WTC11 (cell line): ENCODE results near the gene PIK3CG. TPM values are rescaled to one million over a fixed set of nuclear protein-coding genes. Genes with fewer than 3 reads are reported as not detected.

ENCODE experiments used
- CDX4 ChIP-seq: fragments of 250-450 bp; sonication (Bioruptor Pico); IDR thresholded peaks from 2 replicates; pipeline ENCODE4 v1.9.0; 2021; ENCODE audit warnings: moderate library complexity, mild to moderate bottlenecking, inconsistent platforms, borderline replicate concordance
- JUN ChIP-seq: sonication (generic); formaldehyde crosslinking; IDR thresholded peaks from 2 replicates; pipeline ENCODE4 v1.8.0; 2023; ENCODE audit warnings: mild to moderate bottlenecking, missing genetic modification reagents
- NFATC4 ChIP-seq: fragments of 250-450 bp; sonication (Bioruptor Pico); IDR thresholded peaks from 2 replicates; pipeline ENCODE4 v1.9.0; 2021; ENCODE audit warnings: mild to moderate bottlenecking
- SMAD4 ChIP-seq: sonication (generic); formaldehyde crosslinking; IDR thresholded peaks from 2 replicates; pipeline ENCODE4 v1.8.0; 2022; ENCODE audit warnings: mild to moderate bottlenecking, missing genetic modification reagents
- STAT6 ChIP-seq: sonication (generic); formaldehyde crosslinking; conservative IDR thresholded peaks from 2 replicates; pipeline ENCODE4 v1.8.1; 2023; ENCODE audit warnings: mild to moderate bottlenecking, low read depth, missing genetic modification reagents, moderate library complexity
- ZBTB43 ChIP-seq: sonication (generic); formaldehyde crosslinking; IDR thresholded peaks from 2 replicates; pipeline ENCODE4 v1.8.1; 2023; ENCODE audit warnings: mild to moderate bottlenecking, missing genetic modification reagents
- ZMAT4 ChIP-seq: fragments of 250-450 bp; sonication (Bioruptor Pico); IDR thresholded peaks from 2 replicates; pipeline ENCODE4 v1.9.0; 2021; ENCODE audit warnings: mild to moderate bottlenecking
- ZNF138 ChIP-seq: sonication (generic); formaldehyde crosslinking; conservative IDR thresholded peaks from 2 replicates; pipeline ENCODE4 v1.8.1; 2022; ENCODE audit warnings: mild to moderate bottlenecking, moderate library complexity, missing genetic modification reagents
- ZNF416 ChIP-seq: fragments of 250-450 bp; sonication (Bioruptor Pico); IDR thresholded peaks from 2 replicates; pipeline ENCODE4 v1.9.0; 2021; ENCODE audit warnings: mild to moderate bottlenecking, inconsistent platforms
- total RNA-seq: library from RNA; stranded (reverse); gene quantifications from 3 replicates; pipeline ENCODE4 v1.2.3, GENCODE V29; 2021
- TF ChIP-seq, protein P1 (sequence below): sonication (generic); formaldehyde crosslinking; IDR thresholded peaks from 2 replicates; pipeline ENCODE4 v1.8.1; 2023; ENCODE audit warnings: mild to moderate bottlenecking, missing genetic modification reagents, borderline replicate concordance
- TF ChIP-seq, protein P2 (sequence below): sonication (generic); formaldehyde crosslinking; IDR thresholded peaks from 2 replicates; pipeline ENCODE4 v1.8.1; 2022; ENCODE audit warnings: missing genetic modification reagents, borderline replicate concordance
- TF ChIP-seq, protein P3 (sequence below): sonication (generic); formaldehyde crosslinking; IDR thresholded peaks from 2 replicates; pipeline ENCODE4 v1.8.0; 2022; ENCODE audit warnings: missing genetic modification reagents
- TF ChIP-seq, protein P4 (sequence below): sonication (generic); formaldehyde crosslinking; IDR thresholded peaks from 2 replicates; pipeline ENCODE4 v1.8.0; 2023; ENCODE audit warnings: mild to moderate bottlenecking, missing genetic modification reagents

PIK3CG gene
- total RNA-seq, 1 experiment from 2014 or later: 0.07 TPM

GRCh38 chr7:106844279-106844997, 20.6 kb upstream of the PIK3CG start (continued):
- TF ChIP-seq ZBTB43 (CRISPR knock-in tag) (no peak), ZMAT4 (CRISPR knock-in tag) (no peak), ZNF138 (CRISPR knock-in tag) (no peak), SMAD4 (CRISPR knock-in tag) (no peak), CDX4 (CRISPR knock-in tag) (no peak), ZNF416 (no peak), NFATC4 (no peak), STAT6 (no peak), JUN (CRISPR knock-in tag) (no peak)
- TF ChIP-seq, protein P1, sequence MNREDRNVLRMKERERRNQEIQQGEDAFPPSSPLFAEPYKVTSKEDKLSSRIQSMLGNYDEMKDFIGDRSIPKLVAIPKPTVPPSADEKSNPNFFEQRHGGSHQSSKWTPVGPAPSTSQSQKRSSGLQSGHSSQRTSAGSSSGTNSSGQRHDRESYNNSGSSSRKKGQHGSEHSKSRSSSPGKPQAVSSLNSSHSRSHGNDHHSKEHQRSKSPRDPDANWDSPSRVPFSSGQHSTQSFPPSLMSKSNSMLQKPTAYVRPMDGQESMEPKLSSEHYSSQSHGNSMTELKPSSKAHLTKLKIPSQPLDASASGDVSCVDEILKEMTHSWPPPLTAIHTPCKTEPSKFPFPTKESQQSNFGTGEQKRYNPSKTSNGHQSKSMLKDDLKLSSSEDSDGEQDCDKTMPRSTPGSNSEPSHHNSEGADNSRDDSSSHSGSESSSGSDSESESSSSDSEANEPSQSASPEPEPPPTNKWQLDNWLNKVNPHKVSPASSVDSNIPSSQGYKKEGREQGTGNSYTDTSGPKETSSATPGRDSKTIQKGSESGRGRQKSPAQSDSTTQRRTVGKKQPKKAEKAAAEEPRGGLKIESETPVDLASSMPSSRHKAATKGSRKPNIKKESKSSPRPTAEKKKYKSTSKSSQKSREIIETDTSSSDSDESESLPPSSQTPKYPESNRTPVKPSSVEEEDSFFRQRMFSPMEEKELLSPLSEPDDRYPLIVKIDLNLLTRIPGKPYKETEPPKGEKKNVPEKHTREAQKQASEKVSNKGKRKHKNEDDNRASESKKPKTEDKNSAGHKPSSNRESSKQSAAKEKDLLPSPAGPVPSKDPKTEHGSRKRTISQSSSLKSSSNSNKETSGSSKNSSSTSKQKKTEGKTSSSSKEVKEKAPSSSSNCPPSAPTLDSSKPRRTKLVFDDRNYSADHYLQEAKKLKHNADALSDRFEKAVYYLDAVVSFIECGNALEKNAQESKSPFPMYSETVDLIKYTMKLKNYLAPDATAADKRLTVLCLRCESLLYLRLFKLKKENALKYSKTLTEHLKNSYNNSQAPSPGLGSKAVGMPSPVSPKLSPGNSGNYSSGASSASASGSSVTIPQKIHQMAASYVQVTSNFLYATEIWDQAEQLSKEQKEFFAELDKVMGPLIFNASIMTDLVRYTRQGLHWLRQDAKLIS (CRISPR knock-in tag): no peak
- TF ChIP-seq, protein P2, sequence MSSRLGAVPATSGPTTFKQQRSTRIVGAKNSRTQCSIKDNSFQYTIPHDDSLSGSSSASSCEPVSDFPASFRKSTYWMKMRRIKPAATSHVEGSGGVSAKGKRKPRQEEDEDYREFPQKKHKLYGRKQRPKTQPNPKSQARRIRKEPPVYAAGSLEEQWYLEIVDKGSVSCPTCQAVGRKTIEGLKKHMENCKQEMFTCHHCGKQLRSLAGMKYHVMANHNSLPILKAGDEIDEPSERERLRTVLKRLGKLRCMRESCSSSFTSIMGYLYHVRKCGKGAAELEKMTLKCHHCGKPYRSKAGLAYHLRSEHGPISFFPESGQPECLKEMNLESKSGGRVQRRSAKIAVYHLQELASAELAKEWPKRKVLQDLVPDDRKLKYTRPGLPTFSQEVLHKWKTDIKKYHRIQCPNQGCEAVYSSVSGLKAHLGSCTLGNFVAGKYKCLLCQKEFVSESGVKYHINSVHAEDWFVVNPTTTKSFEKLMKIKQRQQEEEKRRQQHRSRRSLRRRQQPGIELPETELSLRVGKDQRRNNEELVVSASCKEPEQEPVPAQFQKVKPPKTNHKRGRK (CRISPR knock-in tag): no peak
- TF ChIP-seq, protein P3, sequence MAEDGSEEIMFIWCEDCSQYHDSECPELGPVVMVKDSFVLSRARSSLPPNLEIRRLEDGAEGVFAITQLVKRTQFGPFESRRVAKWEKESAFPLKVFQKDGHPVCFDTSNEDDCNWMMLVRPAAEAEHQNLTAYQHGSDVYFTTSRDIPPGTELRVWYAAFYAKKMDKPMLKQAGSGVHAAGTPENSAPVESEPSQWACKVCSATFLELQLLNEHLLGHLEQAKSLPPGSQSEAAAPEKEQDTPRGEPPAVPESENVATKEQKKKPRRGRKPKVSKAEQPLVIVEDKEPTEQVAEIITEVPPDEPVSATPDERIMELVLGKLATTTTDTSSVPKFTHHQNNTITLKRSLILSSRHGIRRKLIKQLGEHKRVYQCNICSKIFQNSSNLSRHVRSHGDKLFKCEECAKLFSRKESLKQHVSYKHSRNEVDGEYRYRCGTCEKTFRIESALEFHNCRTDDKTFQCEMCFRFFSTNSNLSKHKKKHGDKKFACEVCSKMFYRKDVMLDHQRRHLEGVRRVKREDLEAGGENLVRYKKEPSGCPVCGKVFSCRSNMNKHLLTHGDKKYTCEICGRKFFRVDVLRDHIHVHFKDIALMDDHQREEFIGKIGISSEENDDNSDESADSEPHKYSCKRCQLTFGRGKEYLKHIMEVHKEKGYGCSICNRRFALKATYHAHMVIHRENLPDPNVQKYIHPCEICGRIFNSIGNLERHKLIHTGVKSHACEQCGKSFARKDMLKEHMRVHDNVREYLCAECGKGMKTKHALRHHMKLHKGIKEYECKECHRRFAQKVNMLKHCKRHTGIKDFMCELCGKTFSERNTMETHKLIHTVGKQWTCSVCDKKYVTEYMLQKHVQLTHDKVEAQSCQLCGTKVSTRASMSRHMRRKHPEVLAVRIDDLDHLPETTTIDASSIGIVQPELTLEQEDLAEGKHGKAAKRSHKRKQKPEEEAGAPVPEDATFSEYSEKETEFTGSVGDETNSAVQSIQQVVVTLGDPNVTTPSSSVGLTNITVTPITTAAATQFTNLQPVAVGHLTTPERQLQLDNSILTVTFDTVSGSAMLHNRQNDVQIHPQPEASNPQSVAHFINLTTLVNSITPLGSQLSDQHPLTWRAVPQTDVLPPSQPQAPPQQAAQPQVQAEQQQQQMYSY (CRISPR knock-in tag): no peak
- TF ChIP-seq, protein P4, sequence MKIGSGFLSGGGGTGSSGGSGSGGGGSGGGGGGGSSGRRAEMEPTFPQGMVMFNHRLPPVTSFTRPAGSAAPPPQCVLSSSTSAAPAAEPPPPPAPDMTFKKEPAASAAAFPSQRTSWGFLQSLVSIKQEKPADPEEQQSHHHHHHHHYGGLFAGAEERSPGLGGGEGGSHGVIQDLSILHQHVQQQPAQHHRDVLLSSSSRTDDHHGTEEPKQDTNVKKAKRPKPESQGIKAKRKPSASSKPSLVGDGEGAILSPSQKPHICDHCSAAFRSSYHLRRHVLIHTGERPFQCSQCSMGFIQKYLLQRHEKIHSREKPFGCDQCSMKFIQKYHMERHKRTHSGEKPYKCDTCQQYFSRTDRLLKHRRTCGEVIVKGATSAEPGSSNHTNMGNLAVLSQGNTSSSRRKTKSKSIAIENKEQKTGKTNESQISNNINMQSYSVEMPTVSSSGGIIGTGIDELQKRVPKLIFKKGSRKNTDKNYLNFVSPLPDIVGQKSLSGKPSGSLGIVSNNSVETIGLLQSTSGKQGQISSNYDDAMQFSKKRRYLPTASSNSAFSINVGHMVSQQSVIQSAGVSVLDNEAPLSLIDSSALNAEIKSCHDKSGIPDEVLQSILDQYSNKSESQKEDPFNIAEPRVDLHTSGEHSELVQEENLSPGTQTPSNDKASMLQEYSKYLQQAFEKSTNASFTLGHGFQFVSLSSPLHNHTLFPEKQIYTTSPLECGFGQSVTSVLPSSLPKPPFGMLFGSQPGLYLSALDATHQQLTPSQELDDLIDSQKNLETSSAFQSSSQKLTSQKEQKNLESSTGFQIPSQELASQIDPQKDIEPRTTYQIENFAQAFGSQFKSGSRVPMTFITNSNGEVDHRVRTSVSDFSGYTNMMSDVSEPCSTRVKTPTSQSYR (CRISPR knock-in tag): no peak
- TF ChIP-seq, all 79 proteins: peak for 0
